Hepatic stellate cell (primary cell): ENCODE measurements around the gene SLX1A.
"Not testable (repeated sequence)": the region's sequence is repeated elsewhere in the genome, so short reads cannot be mapped to it uniquely, and the experiment has no call there.

ENCODE experiments used
- DNase-seq: peaks from one replicate; pipeline ENCODE4 v3.0.0; 2011; ENCODE audit warnings: low spot score

SLX1A gene

DNA sequence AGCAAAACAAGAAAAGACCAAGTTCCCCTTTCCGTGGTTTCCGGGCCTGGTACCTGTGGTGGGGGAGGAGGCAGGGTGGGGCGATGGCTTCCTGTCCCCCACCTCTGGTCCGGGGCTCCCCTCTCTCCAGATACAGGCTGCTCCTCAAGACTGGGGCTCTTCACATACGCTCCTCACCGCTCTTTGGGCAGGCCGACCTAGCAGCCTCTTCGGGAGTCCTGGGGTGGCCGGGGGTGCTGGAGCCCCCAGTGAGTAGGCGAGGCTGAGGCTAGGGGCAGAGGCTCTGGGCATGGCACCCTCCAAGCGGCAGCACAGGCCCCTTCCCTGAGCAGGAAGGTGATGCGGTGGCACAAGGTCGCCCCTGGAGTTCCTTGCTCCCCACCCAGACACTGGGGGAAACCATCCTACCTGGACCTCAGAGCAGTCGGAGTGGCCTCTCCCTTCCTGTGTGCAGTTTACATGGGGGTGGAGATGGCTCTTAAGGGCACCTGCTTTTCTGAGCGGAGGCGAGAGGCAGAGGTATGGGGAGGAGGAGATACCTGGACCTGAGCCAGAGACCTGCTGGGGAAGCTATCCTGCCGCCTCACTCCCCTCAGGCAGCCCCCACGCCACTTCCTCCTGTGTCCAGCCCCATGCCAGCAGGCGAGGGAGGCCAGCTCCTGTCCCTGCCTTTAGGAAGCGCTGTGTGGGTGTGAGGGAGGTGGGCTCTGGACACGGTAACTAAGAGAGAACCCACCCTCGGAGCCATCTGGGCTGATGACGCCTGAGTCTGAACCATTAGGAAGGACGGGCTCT, 9.4 kb upstream of the SLX1A start:
- no peak for DNase-seq

DNA sequence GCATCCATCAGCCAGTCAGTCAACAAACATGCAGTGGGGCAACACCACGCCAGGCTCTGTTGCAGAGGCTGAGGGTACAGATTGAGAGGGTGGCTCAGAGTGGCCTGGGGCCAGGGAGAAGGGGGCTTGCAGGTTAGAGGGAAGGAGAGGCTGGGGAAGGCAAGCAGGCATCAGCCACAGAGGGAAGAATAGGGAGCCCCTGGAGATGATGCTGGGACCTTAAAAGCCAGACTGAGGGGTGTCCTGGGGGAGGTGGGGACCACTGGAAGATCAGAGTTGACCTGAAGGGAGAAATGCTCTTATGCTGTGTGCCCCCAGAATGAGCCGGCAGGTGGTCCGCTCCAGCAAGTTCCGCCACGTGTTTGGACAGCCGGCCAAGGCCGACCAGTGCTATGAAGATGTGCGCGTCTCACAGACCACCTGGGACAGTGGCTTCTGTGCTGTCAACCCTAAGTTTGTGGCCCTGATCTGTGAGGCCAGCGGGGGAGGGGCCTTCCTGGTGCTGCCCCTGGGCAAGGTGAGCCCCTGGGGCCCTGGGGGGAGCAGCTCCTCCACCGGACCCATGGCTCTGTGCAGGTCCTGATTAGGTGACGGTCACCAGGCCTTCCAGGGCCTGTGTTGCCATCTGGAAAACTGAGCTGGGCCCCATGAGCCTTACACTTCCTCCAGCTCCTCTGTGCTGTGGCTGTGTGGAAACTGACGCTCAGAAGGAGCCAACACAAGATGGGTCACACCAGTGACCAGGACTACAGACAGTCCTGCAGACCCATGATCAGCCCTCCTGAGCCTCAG, 8.6 kb upstream of the SLX1A start:
- DNase-seq: no peak

DNA sequence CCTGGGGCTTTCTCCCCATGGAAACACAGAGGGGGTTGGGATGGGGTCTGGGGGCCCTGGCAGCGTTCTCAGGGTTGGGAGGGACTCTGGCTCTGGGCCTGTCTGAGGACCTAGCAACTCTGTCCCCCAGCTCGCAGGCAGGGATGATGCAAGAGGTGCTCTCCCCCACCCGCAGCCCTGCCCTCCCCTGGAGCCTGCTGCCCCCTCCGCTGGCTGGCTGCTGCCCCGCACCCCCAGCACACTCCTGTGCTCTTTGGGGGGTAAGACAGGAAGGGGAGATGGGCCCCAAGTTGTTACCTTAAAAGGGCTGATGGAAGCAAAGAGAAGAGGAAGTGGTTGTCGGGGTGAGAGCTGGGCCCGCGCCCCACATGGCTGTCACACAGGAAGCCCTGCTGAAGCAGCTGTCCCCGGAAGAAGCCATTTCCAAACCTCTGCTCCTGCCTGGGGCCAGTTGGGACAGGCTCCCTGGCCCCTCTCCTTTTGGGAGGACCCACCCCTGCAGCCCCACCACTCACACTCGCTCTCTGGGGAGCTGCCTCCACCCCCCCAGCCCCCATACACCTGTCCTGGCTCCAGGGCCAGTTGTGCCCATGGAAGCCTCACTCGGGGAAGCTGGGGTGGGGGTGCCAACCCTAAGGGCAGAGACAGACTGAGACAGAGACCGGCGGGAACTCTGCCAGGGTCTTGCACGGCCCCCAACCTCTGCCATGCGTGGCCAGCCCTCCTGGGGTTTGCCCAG, 7.8 kb upstream of the SLX1A start:
- DNase-seq: no peak

DNA sequence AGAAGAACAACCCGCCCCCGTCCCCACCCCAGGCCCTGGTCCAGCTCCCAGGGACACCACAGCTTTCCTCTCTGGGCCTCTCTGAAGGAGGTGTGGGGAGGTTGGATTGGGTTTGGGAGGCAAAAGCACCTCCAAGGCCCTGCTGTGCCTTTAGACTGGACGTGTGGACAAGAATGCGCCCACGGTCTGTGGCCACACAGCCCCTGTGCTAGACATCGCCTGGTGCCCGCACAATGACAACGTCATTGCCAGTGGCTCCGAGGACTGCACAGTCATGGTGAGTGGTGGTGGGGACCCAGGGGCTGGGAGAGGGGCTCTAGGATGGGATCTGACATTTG, 7.3 kb upstream of the SLX1A start:
- DNase-seq: no peak

DNA sequence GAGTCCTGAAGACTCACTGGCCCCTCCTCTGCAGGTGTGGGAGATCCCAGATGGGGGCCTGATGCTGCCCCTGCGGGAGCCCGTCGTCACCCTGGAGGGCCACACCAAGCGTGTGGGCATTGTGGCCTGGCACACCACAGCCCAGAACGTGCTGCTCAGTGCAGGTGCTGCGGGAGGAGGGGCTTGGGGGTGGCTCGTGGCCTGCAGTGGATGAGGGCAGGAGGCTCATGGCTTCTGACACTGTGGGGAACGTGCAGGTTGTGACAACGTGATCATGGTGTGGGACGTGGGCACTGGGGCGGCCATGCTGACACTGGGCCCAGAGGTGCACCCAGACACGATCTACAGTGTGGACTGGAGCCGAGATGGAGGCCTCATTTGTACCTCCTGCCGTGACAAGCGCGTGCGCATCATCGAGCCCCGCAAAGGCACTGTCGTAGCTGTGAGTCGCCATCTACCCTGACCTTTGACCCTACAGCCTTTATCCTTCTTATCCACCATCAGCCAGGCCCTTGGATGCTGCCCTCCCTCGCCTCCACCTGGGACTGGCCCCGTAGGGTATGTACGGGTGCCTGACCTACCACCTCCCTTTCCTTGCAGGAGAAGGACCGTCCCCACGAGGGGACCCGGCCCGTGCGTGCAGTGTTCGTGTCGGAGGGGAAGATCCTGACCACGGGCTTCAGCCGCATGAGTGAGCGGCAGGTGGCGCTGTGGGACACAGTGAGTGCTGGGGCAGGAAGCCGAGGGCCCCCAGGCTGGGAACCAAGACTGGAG, 6.7 kb upstream of the SLX1A start:
- no peak for DNase-seq

- no peak for DNase-seq
These were observed 6.2 kb upstream of the SLX1A start for GRCh38 chr16:30187556-30187865.

DNA sequence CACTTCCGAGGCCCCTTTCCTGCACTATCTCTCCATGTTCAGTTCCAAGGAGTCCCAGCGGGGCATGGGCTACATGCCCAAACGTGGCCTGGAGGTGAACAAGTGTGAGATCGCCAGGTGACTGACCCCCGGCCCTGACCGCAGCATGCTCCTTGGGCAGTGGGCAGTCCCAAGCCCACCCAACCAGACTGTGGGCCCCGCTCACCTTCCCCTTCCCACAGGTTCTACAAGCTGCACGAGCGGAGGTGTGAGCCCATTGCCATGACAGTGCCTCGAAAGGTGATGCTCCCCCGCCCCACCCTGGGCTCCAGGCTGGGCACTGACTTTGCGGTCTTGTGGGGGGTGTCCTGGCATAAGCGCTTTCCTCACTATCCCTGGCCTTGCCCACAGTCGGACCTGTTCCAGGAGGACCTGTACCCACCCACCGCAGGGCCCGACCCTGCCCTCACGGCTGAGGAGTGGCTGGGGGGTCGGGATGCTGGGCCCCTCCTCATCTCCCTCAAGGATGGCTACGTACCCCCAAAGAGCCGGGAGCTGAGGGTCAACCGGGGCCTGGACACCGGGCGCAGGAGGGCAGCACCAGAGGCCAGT, 5.6 kb upstream of the SLX1A start:
- no peak for DNase-seq

GRCh38 chr16:30191158-30191557, 2.5 kb upstream of the SLX1A start:
- not testable (repeated sequence) for DNase-seq

- not testable (repeated sequence) for DNase-seq
These were observed 577 bp upstream of the SLX1A start for GRCh38 chr16:30193098-30193497.

GRCh38 chr16:30194172-30194925, 674 bp downstream of the SLX1A start:
- not testable (repeated sequence) for DNase-seq

GRCh38 chr16:30197001-30197400, 3.3 kb downstream of the SLX1A start:
- not testable (repeated sequence) for DNase-seq

GRCh38 chr16:30199049-30199448, 5.4 kb downstream of the SLX1A start, which contains the start of gene SULT1A3:
Gene SULT1A3 (plus strand): TSS chr16:30199255. CDS start chr16:30200729, 1,474 bp downstream.
- DNase-seq: not testable (repeated sequence)

DNA sequence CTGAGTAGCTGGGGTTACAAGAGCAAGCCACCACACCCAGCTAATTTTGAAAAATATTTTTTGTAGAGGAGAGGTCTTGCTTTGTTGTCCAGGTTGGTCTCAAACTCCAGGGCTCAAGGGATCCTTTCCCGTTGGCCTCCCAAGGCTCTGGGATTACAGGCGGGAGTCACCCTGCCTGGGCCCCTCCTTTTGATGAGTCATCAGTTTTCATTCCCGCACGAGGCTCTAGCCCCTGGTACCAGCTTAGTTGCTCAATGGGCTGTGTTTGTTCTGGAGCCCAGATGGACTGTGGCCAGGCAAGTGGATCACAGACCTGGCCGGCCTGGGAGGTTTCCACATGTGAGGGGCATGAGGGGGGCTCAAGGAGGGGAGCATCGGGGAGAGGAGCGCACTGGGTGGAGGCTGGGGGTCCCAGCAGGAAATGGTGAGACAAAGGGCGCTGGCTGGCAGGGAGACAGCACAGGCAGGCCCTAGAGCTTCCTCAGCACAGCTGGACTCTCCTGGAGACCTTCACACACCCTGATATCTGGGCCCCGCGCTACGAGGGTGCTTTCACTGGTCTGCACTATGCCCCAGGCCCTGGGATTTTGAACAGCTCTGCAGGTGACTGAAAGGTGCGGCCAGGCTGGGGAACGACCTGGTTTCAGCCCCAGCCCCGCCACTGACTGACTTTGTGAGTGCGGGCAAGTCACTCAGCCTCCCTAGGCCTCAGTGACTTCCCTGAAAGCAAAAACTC, 6.1 kb downstream of the SLX1A start:
- not testable (repeated sequence) for DNase-seq

DNA sequence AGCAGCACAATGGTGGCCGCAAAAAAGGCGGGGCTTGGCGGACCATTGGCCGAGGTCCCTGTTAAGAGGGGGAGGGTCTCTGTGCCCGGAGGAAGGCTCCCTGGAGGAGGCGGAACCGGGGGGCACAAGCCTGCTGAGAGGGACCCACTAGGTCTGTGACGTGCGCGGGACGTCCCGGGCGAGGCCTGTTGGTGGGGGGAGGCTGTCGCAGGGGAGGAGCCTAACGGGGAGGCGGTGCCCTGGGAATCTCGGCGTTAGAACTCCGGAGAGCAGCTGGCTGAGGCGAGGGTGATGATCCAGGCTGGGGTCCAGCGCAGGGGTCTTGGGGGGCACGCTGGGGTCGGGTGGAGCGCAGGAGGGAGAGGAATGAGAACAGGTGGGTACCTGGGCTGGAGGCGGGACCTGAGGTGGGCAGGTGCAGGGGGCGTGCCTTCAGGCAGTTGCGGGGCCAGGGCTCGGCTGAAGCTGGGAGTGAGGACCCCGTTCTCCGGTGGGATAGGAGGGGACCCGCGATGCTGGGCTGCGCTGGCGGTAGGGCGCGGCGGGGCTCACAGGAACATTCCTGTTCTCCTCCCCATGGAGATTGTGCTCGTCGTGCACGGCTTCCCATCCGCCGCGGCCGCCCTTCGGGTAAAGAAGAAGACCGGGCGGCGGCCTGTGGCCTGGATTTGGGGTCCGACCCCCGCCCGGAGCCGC, 12.0 kb downstream of the SLX1A start:
- DNase-seq: not testable (repeated sequence)

DNA sequence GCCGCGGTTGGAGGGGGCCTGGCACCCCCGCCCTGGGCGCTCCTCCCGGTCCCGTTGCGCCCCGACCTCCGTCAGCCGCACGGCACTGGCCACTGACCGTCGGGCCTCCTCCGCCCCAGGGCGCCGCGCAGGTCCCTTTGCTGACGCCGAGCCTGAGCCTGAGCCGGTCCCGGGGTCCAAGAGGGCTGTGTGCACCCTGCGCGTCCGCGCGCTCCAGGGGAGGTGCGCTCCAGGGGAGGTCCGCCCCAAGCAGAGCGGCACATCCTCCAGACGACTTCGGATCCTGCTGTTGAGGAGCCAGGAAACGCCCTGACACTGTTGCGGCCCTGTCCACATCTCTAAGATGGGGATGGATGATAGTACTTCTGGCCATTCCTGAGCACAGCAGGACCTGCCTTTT, 12.6 kb downstream of the SLX1A start:
- DNase-seq: not testable (repeated sequence)

- not testable (repeated sequence) for DNase-seq
These were observed 13.5 kb downstream of the SLX1A start for GRCh38 chr16:30207063-30207704.

GRCh38 chr16:30209032-30209431, 15.4 kb downstream of the SLX1A start:
- not testable (repeated sequence) for DNase-seq

- not testable (repeated sequence) for DNase-seq
These were observed 17.7 kb downstream of the SLX1A start for GRCh38 chr16:30211414-30211813.

- DNase-seq: not testable (repeated sequence)
These were observed 23.4 kb downstream of the SLX1A start for GRCh38 chr16:30217082-30217481.
